HEK293 (cell line): ENCODE data around the gene POC1B.

ENCODE experiments used
- CTCF ChIP-seq: fragments of 450-650 bp; formaldehyde crosslinking; IDR thresholded peaks from 2 replicates; pipeline ENCODE4 v1.5.1; 2016; ENCODE audit warnings: missing biosample characterization, missing genetic modification characterization
- PRDM4 ChIP-seq: fragments of 450-650 bp; formaldehyde crosslinking; IDR thresholded peaks from 2 replicates; pipeline ENCODE4 v1.5.1; 2017; ENCODE audit warnings: missing biosample characterization, missing genetic modification characterization
- SP2 ChIP-seq: fragments of 450-650 bp; formaldehyde crosslinking; IDR thresholded peaks from 2 replicates; pipeline ENCODE4 v1.5.1; 2016; ENCODE audit warnings: missing biosample characterization, missing genetic modification characterization
- SP3 ChIP-seq: fragments of 450-650 bp; formaldehyde crosslinking; IDR thresholded peaks from 2 replicates; pipeline ENCODE4 v1.5.1; 2016; ENCODE audit warnings: missing biosample characterization, missing genetic modification characterization
- YY1 ChIP-seq: fragments of 450-650 bp; formaldehyde crosslinking; IDR thresholded peaks from 2 replicates; pipeline ENCODE4 v1.5.1; 2018; ENCODE audit warnings: missing biosample characterization, missing genetic modification characterization
- YY2 ChIP-seq: fragments of 450-650 bp; formaldehyde crosslinking; IDR thresholded peaks from 2 replicates; pipeline ENCODE4 v1.5.1; 2016; ENCODE audit warnings: missing biosample characterization, missing genetic modification characterization
- ZBTB17 ChIP-seq: fragments of 450-650 bp; formaldehyde crosslinking; IDR thresholded peaks from 2 replicates; pipeline ENCODE4 v1.5.1; 2016; ENCODE audit warnings: missing biosample characterization, missing genetic modification characterization
- ZNF146 ChIP-seq: fragments of 450-650 bp; formaldehyde crosslinking; IDR thresholded peaks from 2 replicates; pipeline ENCODE4 v1.5.1; 2016; ENCODE audit warnings: missing biosample characterization, missing genetic modification characterization
- ZNF76 ChIP-seq: fragments of 450-650 bp; formaldehyde crosslinking; IDR thresholded peaks from 2 replicates; pipeline ENCODE4; 2016; ENCODE audit warnings: low read depth, missing biosample characterization, missing genetic modification characterization, borderline replicate concordance

GRCh38 chr12:89424846-89425245, 101.0 kb downstream of the POC1B start:
- TF ChIP-seq CTCF, result no peak
- no peak for TF ChIP-seq YY2
- no peak for TF ChIP-seq ZNF76 (tag by site-specific recombination)
- TF ChIP-seq ZBTB17, result no peak
- TF ChIP-seq YY1 (tag by site-specific recombination), result no peak
- TF ChIP-seq PRDM4 (tag by site-specific recombination), result no peak
- no peak for TF ChIP-seq SP2 (tag by site-specific recombination)
- no peak for TF ChIP-seq ZNF146 (tag by site-specific recombination)
- TF ChIP-seq SP3 (tag by site-specific recombination), result no peak
